Activated CD4-positive, alpha-beta T cell treated with anti-CD3 and anti-CD28 coated beads, Interleukin-2, amount 10 ng/mL, durations not matched to agents 24 days and 14 days (primary cell): ENCODE results near the gene ORC3. TPM values are rescaled to one million over a fixed set of nuclear protein-coding genes. Genes with fewer than 3 reads are reported as not detected.
"Not testable (repeated sequence)": the region's sequence is repeated elsewhere in the genome, so short reads cannot be mapped to it uniquely, and the experiment has no call there.

Experiments used
- DNase-seq: peaks from one replicate; pipeline ENCODE4 v3.0.0; 2022
- H3K27ac Mint-ChIP-seq: one replicate; pipeline ENCODE4 v1.8.0; 2022; ENCODE audit warnings: mild to moderate bottlenecking, mixed read lengths
- H3K27me3 Mint-ChIP-seq: one replicate; pipeline ENCODE4 v1.8.0; 2022; ENCODE audit warnings: mixed read lengths
- H3K36me3 Mint-ChIP-seq: one replicate; pipeline ENCODE4 v1.8.0; 2022; ENCODE audit warnings: low read depth, mild to moderate bottlenecking, mixed read lengths
- H3K4me1 Mint-ChIP-seq: one replicate; pipeline ENCODE4 v1.8.0; 2021; ENCODE audit warnings: mixed read lengths
- H3K4me3 Mint-ChIP-seq: one replicate; pipeline ENCODE4 v1.8.0; 2022; ENCODE audit warnings: mild to moderate bottlenecking, moderate library complexity, mixed read lengths
- H3K9me3 Mint-ChIP-seq: one replicate; pipeline ENCODE4 v1.8.0; 2021; ENCODE audit warnings: mixed read lengths
- intact Hi-C: fragments of 100-400 bp; cut with micrococcal nuclease; formaldehyde crosslinking; loops from one replicate; pipeline ENCODE4 v1.15.1; 2023
- total RNA-seq: library from RNA; stranded (reverse); gene quantifications from 2 replicates; pipeline ENCODE4 v1.2.3, GENCODE V29; 2022

The ORC3 gene
- total RNA-seq, 1 donor from 2014 or later, result 38.6 TPM

DNA sequence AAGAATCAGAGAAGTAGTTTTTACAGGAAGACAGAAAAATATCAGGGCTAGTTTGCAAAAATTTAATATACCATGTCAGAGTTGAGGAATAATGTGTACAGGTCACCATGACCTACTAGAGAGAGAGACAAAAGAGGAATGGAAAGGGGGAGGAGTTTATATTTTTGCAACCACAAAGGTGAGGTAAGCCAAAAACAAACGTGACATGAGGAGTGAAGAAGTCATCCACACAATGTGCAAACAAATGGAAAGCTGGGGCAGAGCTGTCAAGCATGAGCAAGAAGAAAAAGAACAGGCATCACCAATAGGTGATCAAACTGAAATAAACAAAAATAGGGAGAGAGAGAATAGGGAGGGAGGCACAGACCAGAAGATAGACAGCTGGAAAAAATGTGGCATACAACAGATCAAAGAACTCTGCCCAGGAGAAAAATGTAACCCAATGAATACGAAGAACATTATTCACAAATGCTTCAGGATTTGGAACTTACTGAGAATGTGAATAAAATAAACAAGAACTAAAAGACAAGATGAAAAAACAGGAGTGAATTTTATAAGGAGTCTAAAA is 15.6 kb upstream of the ORC3 start:
- intact Hi-C loops, result no loop called here
- Mint-ChIP-seq H3K27me3 (no peaks in the 10 kb centered on the region), H3K4me3 (peak overlapping the region; percentile 51), H3K27ac (peak overlapping the region; percentile 35), H3K4me1 (peaks cover 38% of the 10 kb centered on the region), H3K9me3 (peaks cover 8% of the 10 kb centered on the region), H3K36me3 (peaks cover 31% of the 10 kb centered on the region)
- no peak for DNase-seq

DNA sequence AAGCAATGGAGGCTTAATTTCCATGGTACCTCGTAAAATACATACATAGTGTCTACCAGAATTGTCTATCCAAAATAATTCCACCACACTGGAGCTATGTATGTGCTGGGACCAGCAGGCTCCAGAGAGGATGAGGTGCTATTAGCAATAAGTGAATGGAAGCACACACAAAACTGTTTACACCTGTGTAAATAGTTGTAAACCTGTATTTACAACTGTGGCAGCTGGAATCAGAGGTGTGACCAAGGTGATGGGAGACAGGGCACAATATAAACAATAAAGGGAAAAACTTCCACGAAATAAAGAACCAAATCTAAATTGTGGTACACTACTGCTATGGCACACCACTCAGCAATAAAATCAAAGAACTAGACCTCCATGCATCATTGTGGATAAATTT is 14.5 kb upstream of the ORC3 start:
- peaks cover 8% of the 10 kb centered on the region for H3K9me3 Mint-ChIP-seq
- H3K36me3 Mint-ChIP-seq, result peaks cover 36% of the 10 kb centered on the region
- intact Hi-C loops, result no loop called here
- H3K27ac Mint-ChIP-seq, result no peak overlapping the region
- peak overlapping the region; percentile 0 for H3K4me3 Mint-ChIP-seq
- no peaks in the 10 kb centered on the region for H3K27me3 Mint-ChIP-seq
- peaks cover 38% of the 10 kb centered on the region for H3K4me1 Mint-ChIP-seq
- DNase-seq, result no peak

DNA sequence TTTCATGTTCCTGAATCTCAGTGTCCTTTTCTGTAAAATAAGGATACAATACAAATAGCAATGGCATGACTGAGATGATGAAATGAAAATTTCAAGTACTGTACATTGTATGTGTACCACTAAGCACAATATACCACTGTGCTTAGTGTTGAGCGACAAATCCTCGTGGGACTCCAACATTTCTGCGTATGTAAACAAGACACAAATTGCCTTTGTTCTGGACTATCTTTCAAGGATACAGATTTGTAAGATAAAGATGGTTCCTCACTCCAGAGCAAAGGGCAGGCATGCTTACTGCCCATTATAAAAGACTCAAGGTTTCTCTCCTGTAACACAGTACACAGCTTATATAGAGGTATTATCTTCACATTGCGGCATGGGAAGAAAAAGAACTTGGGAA is 6.1 kb upstream of the ORC3 start:
- H3K4me1 Mint-ChIP-seq, result peaks cover 22% of the 10 kb centered on the region
- DNase-seq, result no peak
- H3K36me3 Mint-ChIP-seq, result peaks cover 39% of the 10 kb centered on the region
- H3K27ac Mint-ChIP-seq, result no peak overlapping the region
- no peaks in the 10 kb centered on the region for H3K27me3 Mint-ChIP-seq
- no peaks in the 10 kb centered on the region for H3K9me3 Mint-ChIP-seq
- H3K4me3 Mint-ChIP-seq, result no peak overlapping the region
- intact Hi-C loops, result no loop called here

- Mint-ChIP-seq H3K27ac (no peak overlapping the region), H3K4me3 (no peak overlapping the region), H3K27me3 (no peaks in the 10 kb centered on the region), H3K36me3 (peaks cover 31% of the 10 kb centered on the region), H3K4me1 (peaks cover 36% of the 10 kb centered on the region), H3K9me3 (no peaks in the 10 kb centered on the region)
- no peak for DNase-seq
- intact Hi-C loops, result no loop called here
These were observed 3.4 kb upstream of the ORC3 start for GRCh38 chr6:87586371-87587077.

GRCh38 chr6:87588756-87589407 is 1.1 kb upstream of the ORC3 start:
- Mint-ChIP-seq H3K27ac (peak overlapping the region; percentile 84), H3K36me3 (peaks cover 27% of the 10 kb centered on the region), H3K9me3 (no peaks in the 10 kb centered on the region), H3K4me3 (peak overlapping the region; percentile 92), H3K4me1 (peaks cover 43% of the 10 kb centered on the region), H3K27me3 (no peaks in the 10 kb centered on the region)
- peak; percentile 58 for DNase-seq
- intact Hi-C loops, result no loop called here

DNA sequence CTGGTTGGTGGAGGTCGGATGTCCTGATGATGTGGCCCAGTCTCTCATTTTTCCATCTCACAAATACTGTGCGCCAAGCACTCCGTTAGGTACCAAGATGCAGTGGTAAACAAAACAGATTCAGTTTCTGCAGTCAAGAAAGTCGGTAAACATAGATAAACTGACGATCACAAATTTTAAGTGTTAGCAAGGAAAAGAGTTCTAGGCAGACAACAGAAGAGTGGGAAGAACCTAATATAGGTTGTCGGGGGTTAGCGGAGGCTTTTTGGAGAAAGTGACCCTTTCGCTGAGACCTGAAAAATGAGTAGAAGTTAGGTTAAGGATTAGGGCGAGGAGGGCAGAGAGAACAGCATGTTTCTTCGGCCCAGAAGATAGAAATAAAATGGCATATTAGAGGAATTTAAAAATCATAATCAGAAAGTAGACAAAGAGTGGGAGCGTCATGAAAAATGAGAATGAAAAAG is 514 bp downstream of the ORC3 start:
- Mint-ChIP-seq H3K4me1 (peaks cover 44% of the 10 kb centered on the region), H3K36me3 (peaks cover 28% of the 10 kb centered on the region), H3K4me3 (peak overlapping the region; percentile 92), H3K27ac (peak overlapping the region; percentile 84), H3K27me3 (no peaks in the 10 kb centered on the region), H3K9me3 (no peaks in the 10 kb centered on the region)
- no peak for DNase-seq
- intact Hi-C loops, result loop anchor here (1.0 to 10.0 kb wide), 7 partner anchors 64 to 1372 kb away; partner anchors contain the start of genes AKIRIN2, RNGTT, SLC35A1 and SMIM8

GRCh38 chr6:87590990-87591389 is 1.1 kb downstream of the ORC3 start:
- no peak for DNase-seq
- Mint-ChIP-seq H3K4me1 (peaks cover 41% of the 10 kb centered on the region), H3K36me3 (peaks cover 27% of the 10 kb centered on the region), H3K4me3 (peak overlapping the region; percentile 92), H3K27me3 (no peaks in the 10 kb centered on the region), H3K27ac (no peak overlapping the region), H3K9me3 (no peaks in the 10 kb centered on the region)
- intact Hi-C loops, result loop anchor here (1.0 to 10.0 kb wide), 7 partner anchors 64 to 1371 kb away; partner anchors contain the start of genes AKIRIN2, RNGTT, SLC35A1 and SMIM8

DNA sequence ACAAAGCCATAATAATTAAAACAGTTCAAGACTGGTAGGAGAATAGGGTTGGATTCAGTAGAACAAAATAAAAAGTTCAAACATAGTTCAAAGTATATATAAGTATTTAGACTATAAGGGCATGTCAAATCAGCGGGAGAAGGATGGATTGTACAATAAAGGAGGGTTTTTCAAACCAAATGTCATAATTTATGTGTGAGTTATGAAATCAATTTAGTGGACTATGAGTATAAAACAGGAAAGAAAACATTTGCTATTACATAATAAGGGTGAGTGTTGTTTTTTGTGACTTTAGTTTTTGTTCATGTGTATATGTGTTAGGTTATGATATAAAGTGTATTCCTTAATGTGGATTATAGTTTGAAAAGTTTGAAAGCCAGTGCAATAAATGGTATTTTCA is 10.6 kb downstream of the ORC3 start:
- Mint-ChIP-seq H3K36me3 (peaks cover 10% of the 10 kb centered on the region), H3K4me1 (no peaks in the 10 kb centered on the region), H3K27me3 (no peaks in the 10 kb centered on the region), H3K9me3 (no peaks in the 10 kb centered on the region), H3K27ac (no peak overlapping the region), H3K4me3 (no peak overlapping the region)
- intact Hi-C loops, result no loop called here
- no peak for DNase-seq

- no peaks in the 10 kb centered on the region for H3K27me3 Mint-ChIP-seq
- no peak overlapping the region for H3K4me3 Mint-ChIP-seq
- intact Hi-C loops, result no loop called here
- no peaks in the 10 kb centered on the region for H3K9me3 Mint-ChIP-seq
- H3K27ac Mint-ChIP-seq, result no peak overlapping the region
- H3K36me3 Mint-ChIP-seq, result peaks cover 14% of the 10 kb centered on the region
- DNase-seq, result no peak
- no peaks in the 10 kb centered on the region for H3K4me1 Mint-ChIP-seq
These were observed 16.3 kb downstream of the ORC3 start for GRCh38 chr6:87606199-87606598.

GRCh38 chr6:87608802-87609201 is 18.9 kb downstream of the ORC3 start:
- Mint-ChIP-seq H3K4me3 (no peak overlapping the region), H3K4me1 (no peaks in the 10 kb centered on the region), H3K27ac (no peak overlapping the region), H3K9me3 (peaks cover 7% of the 10 kb centered on the region), H3K36me3 (peaks cover 29% of the 10 kb centered on the region), H3K27me3 (no peaks in the 10 kb centered on the region)
- no peak for DNase-seq
- intact Hi-C loops, result no loop called here

- H3K9me3 Mint-ChIP-seq, H3K4me3 Mint-ChIP-seq, H3K27ac Mint-ChIP-seq, H3K27me3 Mint-ChIP-seq, intact Hi-C loops, DNase-seq, H3K4me1 Mint-ChIP-seq: not testable (repeated sequence)
- peaks cover 34% of the 10 kb centered on the region for H3K36me3 Mint-ChIP-seq
These were observed 23.1 kb downstream of the ORC3 start for GRCh38 chr6:87613018-87613417.

DNA sequence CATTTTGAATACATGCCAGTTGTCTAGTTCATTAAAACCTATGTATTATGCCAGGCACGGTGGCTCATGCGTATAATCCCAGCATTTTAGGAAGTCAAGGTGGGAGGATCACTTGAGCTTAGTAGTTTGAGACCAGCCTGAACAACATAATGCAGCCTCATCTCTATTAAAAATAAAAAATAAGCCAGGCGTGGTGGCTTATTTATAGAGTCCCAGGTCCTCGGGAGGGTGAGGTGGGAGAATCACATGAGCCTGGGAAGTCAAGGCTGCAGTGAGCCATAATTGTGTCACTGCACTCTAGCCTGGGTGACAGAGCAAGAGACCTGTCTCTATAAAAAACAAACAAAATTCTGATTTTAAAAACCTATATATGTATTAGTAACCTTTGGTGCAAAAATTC is 27.5 kb downstream of the ORC3 start:
- peaks cover 42% of the 10 kb centered on the region for H3K36me3 Mint-ChIP-seq
- H3K4me1 Mint-ChIP-seq, result peaks cover 7% of the 10 kb centered on the region
- peaks cover 7% of the 10 kb centered on the region for H3K9me3 Mint-ChIP-seq
- no peak overlapping the region for H3K4me3 Mint-ChIP-seq
- H3K27ac Mint-ChIP-seq, result no peak overlapping the region
- H3K27me3 Mint-ChIP-seq, result no peaks in the 10 kb centered on the region
- DNase-seq, result no peak
- intact Hi-C loops, result no loop called here

DNA sequence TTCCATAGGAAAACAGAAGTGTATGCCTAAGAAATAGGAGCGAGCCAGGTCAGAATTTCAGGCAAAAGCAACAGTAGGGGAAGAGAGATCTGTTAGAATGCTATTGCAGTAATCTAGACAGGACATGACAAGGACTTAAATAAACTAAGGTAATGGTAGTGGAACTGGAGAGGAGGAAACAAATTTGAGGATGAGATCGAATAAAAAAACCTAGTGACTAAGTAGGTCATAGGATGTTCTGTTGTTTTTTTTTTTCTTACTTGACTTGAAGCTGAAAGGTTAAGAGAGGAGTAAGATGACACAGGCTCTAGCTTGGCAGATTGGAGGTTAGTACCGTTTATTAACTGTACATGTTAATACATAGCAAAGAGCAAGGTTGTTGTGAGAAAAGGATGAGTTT is 28.6 kb downstream of the ORC3 start:
- H3K36me3 Mint-ChIP-seq, result peaks cover 38% of the 10 kb centered on the region
- no peaks in the 10 kb centered on the region for H3K27me3 Mint-ChIP-seq
- H3K4me1 Mint-ChIP-seq, result peaks cover 15% of the 10 kb centered on the region
- H3K9me3 Mint-ChIP-seq, result no peaks in the 10 kb centered on the region
- intact Hi-C loops, result no loop called here
- H3K27ac Mint-ChIP-seq, result peak overlapping the region; percentile 9
- DNase-seq, result no peak
- H3K4me3 Mint-ChIP-seq, result no peak overlapping the region

DNA sequence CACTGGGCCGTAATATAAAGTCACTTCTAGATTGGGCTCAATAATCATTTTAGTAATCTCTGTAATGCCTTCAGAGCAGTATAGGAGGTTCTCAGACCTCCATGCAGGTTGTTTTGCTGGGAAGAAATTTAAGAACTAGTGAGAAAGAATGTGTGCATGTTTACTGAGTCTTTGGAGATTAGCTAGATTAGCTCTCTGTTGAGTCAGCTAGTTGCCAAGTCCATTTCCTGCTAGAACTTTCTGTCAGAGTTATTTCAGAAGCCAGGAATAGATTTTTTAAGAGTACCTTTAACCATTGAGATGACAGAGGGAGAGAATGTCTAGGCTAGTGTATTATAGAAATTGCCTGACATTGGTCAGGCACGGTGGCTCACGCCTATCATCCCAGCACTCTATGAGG is 33.3 kb downstream of the ORC3 start:
- H3K27me3 Mint-ChIP-seq, result no peaks in the 10 kb centered on the region
- no peak for DNase-seq
- H3K4me1 Mint-ChIP-seq, result peaks cover 17% of the 10 kb centered on the region
- H3K27ac Mint-ChIP-seq, result no peak overlapping the region
- no peak overlapping the region for H3K4me3 Mint-ChIP-seq
- intact Hi-C loops, result no loop called here
- H3K9me3 Mint-ChIP-seq, result no peaks in the 10 kb centered on the region
- peaks cover 43% of the 10 kb centered on the region for H3K36me3 Mint-ChIP-seq
